ENCODE results near the gene TUBA4A. TPM values are rescaled to one million over a fixed set of nuclear protein-coding genes. Genes with fewer than 3 reads are reported as not detected.
A peak's percentile ranks its signal among the peaks of the same experiment; 100 is the strongest.

TUBA4A gene
- total RNA-seq, 1 donor from 2014 or later = 27.5 TPM

GRCh38 chr2:219298759-219299371, 45.1 kb upstream of the TUBA4A start:
- TF ChIP-seq, protein P1, sequence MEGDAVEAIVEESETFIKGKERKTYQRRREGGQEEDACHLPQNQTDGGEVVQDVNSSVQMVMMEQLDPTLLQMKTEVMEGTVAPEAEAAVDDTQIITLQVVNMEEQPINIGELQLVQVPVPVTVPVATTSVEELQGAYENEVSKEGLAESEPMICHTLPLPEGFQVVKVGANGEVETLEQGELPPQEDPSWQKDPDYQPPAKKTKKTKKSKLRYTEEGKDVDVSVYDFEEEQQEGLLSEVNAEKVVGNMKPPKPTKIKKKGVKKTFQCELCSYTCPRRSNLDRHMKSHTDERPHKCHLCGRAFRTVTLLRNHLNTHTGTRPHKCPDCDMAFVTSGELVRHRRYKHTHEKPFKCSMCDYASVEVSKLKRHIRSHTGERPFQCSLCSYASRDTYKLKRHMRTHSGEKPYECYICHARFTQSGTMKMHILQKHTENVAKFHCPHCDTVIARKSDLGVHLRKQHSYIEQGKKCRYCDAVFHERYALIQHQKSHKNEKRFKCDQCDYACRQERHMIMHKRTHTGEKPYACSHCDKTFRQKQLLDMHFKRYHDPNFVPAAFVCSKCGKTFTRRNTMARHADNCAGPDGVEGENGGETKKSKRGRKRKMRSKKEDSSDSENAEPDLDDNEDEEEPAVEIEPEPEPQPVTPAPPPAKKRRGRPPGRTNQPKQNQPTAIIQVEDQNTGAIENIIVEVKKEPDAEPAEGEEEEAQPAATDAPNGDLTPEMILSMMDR (IDR thresholded peaks at IDR 0.05; ENCODE audit: partially characterized antibody, unreplicated experiment) = peak; percentile 98
- peak overlapping the region; percentile 33 for H3K27ac Mint-ChIP-seq (ENCODE audit: unreplicated experiment)
- DNase-seq = peak; percentile 96
- H3K4me3 Mint-ChIP-seq (ENCODE audit: unreplicated experiment) = no peak overlapping the region
- H3K4me1 Mint-ChIP-seq (ENCODE audit: low read depth, unreplicated experiment) = peaks cover 7% of the 10 kb centered on the region
- H3K36me3 Mint-ChIP-seq (ENCODE audit: unreplicated experiment) = peaks cover 21% of the 10 kb centered on the region
- peaks cover 8% of the 10 kb centered on the region for H3K9me3 Mint-ChIP-seq (ENCODE audit: unreplicated experiment)
- peaks cover 14% of the 10 kb centered on the region for H3K27me3 Mint-ChIP-seq (ENCODE audit: unreplicated experiment)

- Mint-ChIP-seq H3K4me1 (ENCODE audit: low read depth, unreplicated experiment) (peaks cover 7% of the 10 kb centered on the region), H3K36me3 (ENCODE audit: unreplicated experiment) (peaks cover 14% of the 10 kb centered on the region), H3K4me3 (ENCODE audit: unreplicated experiment) (no peak overlapping the region), H3K9me3 (ENCODE audit: unreplicated experiment) (peaks cover 8% of the 10 kb centered on the region), H3K27me3 (ENCODE audit: unreplicated experiment) (peaks cover 14% of the 10 kb centered on the region), H3K27ac (ENCODE audit: unreplicated experiment) (no peak overlapping the region)
- TF ChIP-seq, protein P1 (IDR thresholded peaks at IDR 0.05; ENCODE audit: partially characterized antibody, unreplicated experiment) = no peak
- peak; percentile 47 for DNase-seq
These were observed 44.2 kb upstream of the TUBA4A start for GRCh38 chr2:219297766-219298456.

GRCh38 chr2:219296631-219297391, 43.1 kb upstream of the TUBA4A start:
- H3K4me1 Mint-ChIP-seq (ENCODE audit: low read depth, unreplicated experiment) = peaks cover 7% of the 10 kb centered on the region
- H3K36me3 Mint-ChIP-seq (ENCODE audit: unreplicated experiment) = peaks cover 13% of the 10 kb centered on the region
- H3K9me3 Mint-ChIP-seq (ENCODE audit: unreplicated experiment) = peaks cover 8% of the 10 kb centered on the region
- peaks cover 14% of the 10 kb centered on the region for H3K27me3 Mint-ChIP-seq (ENCODE audit: unreplicated experiment)
- TF ChIP-seq, protein P1 (IDR thresholded peaks at IDR 0.05; ENCODE audit: partially characterized antibody, unreplicated experiment) = no peak
- no peak overlapping the region for H3K4me3 Mint-ChIP-seq (ENCODE audit: unreplicated experiment)
- DNase-seq = no peak
- no peak overlapping the region for H3K27ac Mint-ChIP-seq (ENCODE audit: unreplicated experiment)

- Mint-ChIP-seq H3K4me1 (ENCODE audit: low read depth, unreplicated experiment) (peaks cover 7% of the 10 kb centered on the region), H3K9me3 (ENCODE audit: unreplicated experiment) (peaks cover 8% of the 10 kb centered on the region), H3K4me3 (ENCODE audit: unreplicated experiment) (no peak overlapping the region), H3K27ac (ENCODE audit: unreplicated experiment) (no peak overlapping the region), H3K27me3 (ENCODE audit: unreplicated experiment) (peaks cover 14% of the 10 kb centered on the region), H3K36me3 (ENCODE audit: unreplicated experiment) (peaks cover 10% of the 10 kb centered on the region)
- no peak for DNase-seq
- TF ChIP-seq, protein P1 (IDR thresholded peaks at IDR 0.05; ENCODE audit: partially characterized antibody, unreplicated experiment) = no peak
These were observed 42.4 kb upstream of the TUBA4A start for GRCh38 chr2:219296142-219296541.
